HEK293 (cell line): ENCODE measurements around the gene TTLL5.

Source experiments
- CTCF ChIA-PET: fragments of 350-600 bp; formaldehyde crosslinking; extraction: SDS; loops from one replicate; lab custom pipeline; 2021; ENCODE audit warnings: antibody characterized with exemption; lab: Yijun Ruan, JAX
- POLR2A ChIA-PET: fragments of 300-600 bp; formaldehyde crosslinking; extraction: SDS; loops from one replicate; lab custom pipeline; 2020; ENCODE audit warnings: antibody characterized with exemption, inconsistent platforms; lab: Yijun Ruan, JAX
- H3K27ac ChIP-seq: fragments of 200-500 bp; sonication (Bioruptor generic); 2 replicates; pipeline ENCODE4 v1.5.1; 2014; ENCODE audit warnings: low read depth, low read length, control low read depth, inconsistent platforms; ENCODE audit errors: extremely low read depth
- H3K36me3 ChIP-seq, 2 experiments: fragments of 200-500 bp in 1 of 2; sonication (Bioruptor generic) in 1 of 2; 1 replicate in 1 of 2; 2 replicates in 1 of 2; pipeline ENCODE4 v1.5.1; 2014 to 2017; ENCODE audit warnings: inconsistent platforms in 2 of 2, low read length in 2 of 2; ENCODE audit not compliant: control insufficient read depth in 2 of 2, insufficient read depth in 1 of 2
- H3K4me1 ChIP-seq: fragments of 200-500 bp; sonication (Bioruptor generic); 2 replicates; pipeline ENCODE4 v1.5.1; 2014; ENCODE audit warnings: mild to moderate bottlenecking, low read length, inconsistent platforms; ENCODE audit not compliant: control insufficient read depth, insufficient read depth
- H3K4me3 ChIP-seq: 2 replicates; pipeline ENCODE4 v1.5.1; 2011; ENCODE audit warnings: low read depth, mild to moderate bottlenecking, control low read depth, low read length, moderate library complexity
- H3K9me3 ChIP-seq: fragments of 200-500 bp; sonication (Bioruptor generic); 2 replicates; pipeline ENCODE4 v1.5.1; 2014; ENCODE audit warnings: low read depth, low read length, inconsistent platforms; ENCODE audit not compliant: control insufficient read depth, insufficient read depth
- BCL11B ChIP-seq: fragments of 450-650 bp; formaldehyde crosslinking; IDR thresholded peaks from 2 replicates; pipeline ENCODE4 v1.5.1; 2016; ENCODE audit warnings: low read depth, missing biosample characterization, missing genetic modification characterization
- HIC1 ChIP-seq: fragments of 450-650 bp; formaldehyde crosslinking; IDR thresholded peaks from 2 replicates; pipeline ENCODE4 v1.5.1; 2016; ENCODE audit warnings: missing biosample characterization, missing genetic modification characterization
- HOXA7 ChIP-seq: sonication (generic); formaldehyde crosslinking; IDR thresholded peaks from 2 replicates; pipeline ENCODE4 v1.8.1; 2022; ENCODE audit warnings: missing genetic modification reagents, borderline replicate concordance
- HOXC10 ChIP-seq: sonication (generic); formaldehyde crosslinking; IDR thresholded peaks from 2 replicates; pipeline ENCODE4 v1.8.1; 2023; ENCODE audit warnings: mild to moderate bottlenecking, missing genetic modification reagents
- PRDM1 ChIP-seq: fragments of 450-650 bp; formaldehyde crosslinking; IDR thresholded peaks from 2 replicates; pipeline ENCODE4; 2016; ENCODE audit warnings: missing biosample characterization, missing genetic modification characterization
- SP2 ChIP-seq: fragments of 450-650 bp; formaldehyde crosslinking; IDR thresholded peaks from 2 replicates; pipeline ENCODE4 v1.5.1; 2016; ENCODE audit warnings: missing biosample characterization, missing genetic modification characterization
- ZFP37 ChIP-seq: fragments of 450-650 bp; formaldehyde crosslinking; IDR thresholded peaks from 2 replicates; pipeline ENCODE4 v1.5.1; 2016; ENCODE audit warnings: missing biosample characterization, missing genetic modification characterization
- ZNF10 ChIP-seq: fragments of 450-650 bp; formaldehyde crosslinking; IDR thresholded peaks from 2 replicates; pipeline ENCODE4 v1.5.1; 2017; ENCODE audit warnings: missing biosample characterization, missing genetic modification characterization
- ZNF112 ChIP-seq: fragments of 450-650 bp; formaldehyde crosslinking; IDR thresholded peaks from 2 replicates; pipeline ENCODE4 v1.5.0; 2017; ENCODE audit warnings: missing biosample characterization, missing genetic modification characterization
- ZNF214 ChIP-seq: fragments of 450-650 bp; formaldehyde crosslinking; IDR thresholded peaks from 2 replicates; pipeline ENCODE4 v1.5.1; 2017; ENCODE audit warnings: missing biosample characterization, mild to moderate bottlenecking, missing genetic modification characterization, borderline replicate concordance
- ZNF433 ChIP-seq: fragments of 450-650 bp; formaldehyde crosslinking; IDR thresholded peaks from 2 replicates; pipeline ENCODE4 v1.5.1; 2016; ENCODE audit warnings: missing biosample characterization, missing genetic modification characterization, low read depth
- ZNF510 ChIP-seq: fragments of 450-650 bp; formaldehyde crosslinking; IDR thresholded peaks from 2 replicates; pipeline ENCODE4 v1.5.1; 2018; ENCODE audit warnings: mild to moderate bottlenecking, missing genetic modification characterization, missing biosample characterization; ENCODE audit not compliant: insufficient replicate concordance
- ZNF548 ChIP-seq: fragments of 450-650 bp; formaldehyde crosslinking; IDR thresholded peaks from 2 replicates; pipeline ENCODE4 v1.5.1; 2016; ENCODE audit warnings: missing biosample characterization, missing genetic modification characterization
- ZNF626 ChIP-seq: fragments of 450-650 bp; sonication (Bioruptor Pico); formaldehyde crosslinking; IDR thresholded peaks from 2 replicates; pipeline ENCODE4 v1.5.1; 2018; ENCODE audit warnings: missing biosample characterization, missing genetic modification characterization, inconsistent platforms
- ZNF629 ChIP-seq: fragments of 450-650 bp; formaldehyde crosslinking; IDR thresholded peaks from 2 replicates; pipeline ENCODE4 v1.5.1; 2017; ENCODE audit warnings: missing biosample characterization, missing genetic modification characterization
- ZNF707 ChIP-seq: fragments of 450-650 bp; formaldehyde crosslinking; IDR thresholded peaks from 2 replicates; pipeline ENCODE4 v1.5.1; 2016; ENCODE audit warnings: missing biosample characterization, missing genetic modification characterization
- ZNF747 ChIP-seq: fragments of 450-650 bp; formaldehyde crosslinking; IDR thresholded peaks from 2 replicates; pipeline ENCODE4 v1.5.1; 2016; ENCODE audit warnings: missing biosample characterization, missing genetic modification characterization
- ZNF785 ChIP-seq: fragments of 450-650 bp; formaldehyde crosslinking; IDR thresholded peaks from 2 replicates; pipeline ENCODE4 v1.5.1; 2016; ENCODE audit warnings: missing biosample characterization, missing genetic modification characterization
- ZNF791 ChIP-seq: fragments of 450-650 bp; formaldehyde crosslinking; IDR thresholded peaks from 2 replicates; pipeline ENCODE4 v1.5.1; 2016; ENCODE audit warnings: missing biosample characterization, missing genetic modification characterization
- TF ChIP-seq, protein P1 (sequence below): fragments of 450-650 bp; formaldehyde crosslinking; IDR thresholded peaks from 2 replicates; pipeline ENCODE4 v1.5.1; 2016; ENCODE audit warnings: missing biosample characterization, missing genetic modification characterization
- TF ChIP-seq, protein P2 (sequence below): fragments of 450-650 bp; formaldehyde crosslinking; IDR thresholded peaks from 2 replicates; pipeline ENCODE4 v1.5.1; 2016; ENCODE audit warnings: missing biosample characterization, missing genetic modification characterization
- TF ChIP-seq, protein P3 (sequence below): fragments of 450-650 bp; formaldehyde crosslinking; IDR thresholded peaks from 2 replicates; pipeline ENCODE4 v1.5.1; 2016; ENCODE audit warnings: missing biosample characterization, missing genetic modification characterization

TTLL5 gene

GRCh38 chr14:75781096-75781495, 120.0 kb downstream of the TTLL5 start:
- no peak for TF ChIP-seq ZNF626 (tag by site-specific recombination)
- TF ChIP-seq ZNF747 (tag by site-specific recombination) = no peak
- no peak for TF ChIP-seq ZNF214
- no peak for TF ChIP-seq ZFP37
- no peak for TF ChIP-seq HOXC10
- TF ChIP-seq, all 188 proteins: peak for 0
- ChIA-PET CTCF (interaction anchor here (0.8 kb wide), 1 partner anchor 70 kb away, joined by 3 read pairs; no protein-coding TSS in a partner anchor), POLR2A (no interaction called here)
- Histone ChIP-seq H3K4me1 (no peaks in the 10 kb centered on the region), H3K36me3 (peaks cover 27 to 31% of the 10 kb centered on the region in 2 experiments), H3K27ac (no peak overlapping the region), H3K9me3 (no peaks in the 10 kb centered on the region), H3K4me3 (no peak overlapping the region)

DNA sequence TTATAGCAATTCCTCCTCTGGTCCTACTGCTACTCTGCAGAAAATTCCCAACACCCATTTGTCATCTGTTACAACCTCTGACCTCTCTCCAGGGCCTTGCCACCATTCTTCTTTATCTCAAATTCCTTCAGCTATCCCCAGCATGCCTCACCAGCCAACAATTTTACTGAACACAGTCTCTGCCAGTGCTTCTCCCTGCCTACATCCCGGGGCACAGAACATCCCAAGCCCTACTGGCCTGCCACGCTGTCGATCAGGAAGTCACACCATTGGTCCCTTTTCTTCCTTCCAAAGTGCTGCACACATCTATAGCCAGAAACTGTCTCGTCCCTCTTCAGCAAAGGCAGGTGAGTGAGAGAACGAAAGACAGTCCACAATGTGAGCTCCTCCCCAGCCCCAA, 122.1 kb downstream of the TTLL5 start:
- CTCF ChIA-PET = interaction anchor here (0.6 to 1.3 kb wide), 2 partner anchors 10 to 73 kb away, joined by 3 to 4 read pairs; no protein-coding TSS in a partner anchor
- H3K27ac ChIP-seq = no peak overlapping the region
- H3K4me3 ChIP-seq = no peak overlapping the region
- peaks cover 26 to 36% of the 10 kb centered on the region in 2 experiments for H3K36me3 ChIP-seq
- no peaks in the 10 kb centered on the region for H3K9me3 ChIP-seq
- no peak for TF ChIP-seq ZNF510 (tag by site-specific recombination)
- H3K4me1 ChIP-seq = no peaks in the 10 kb centered on the region
- POLR2A ChIA-PET = no interaction called here

DNA sequence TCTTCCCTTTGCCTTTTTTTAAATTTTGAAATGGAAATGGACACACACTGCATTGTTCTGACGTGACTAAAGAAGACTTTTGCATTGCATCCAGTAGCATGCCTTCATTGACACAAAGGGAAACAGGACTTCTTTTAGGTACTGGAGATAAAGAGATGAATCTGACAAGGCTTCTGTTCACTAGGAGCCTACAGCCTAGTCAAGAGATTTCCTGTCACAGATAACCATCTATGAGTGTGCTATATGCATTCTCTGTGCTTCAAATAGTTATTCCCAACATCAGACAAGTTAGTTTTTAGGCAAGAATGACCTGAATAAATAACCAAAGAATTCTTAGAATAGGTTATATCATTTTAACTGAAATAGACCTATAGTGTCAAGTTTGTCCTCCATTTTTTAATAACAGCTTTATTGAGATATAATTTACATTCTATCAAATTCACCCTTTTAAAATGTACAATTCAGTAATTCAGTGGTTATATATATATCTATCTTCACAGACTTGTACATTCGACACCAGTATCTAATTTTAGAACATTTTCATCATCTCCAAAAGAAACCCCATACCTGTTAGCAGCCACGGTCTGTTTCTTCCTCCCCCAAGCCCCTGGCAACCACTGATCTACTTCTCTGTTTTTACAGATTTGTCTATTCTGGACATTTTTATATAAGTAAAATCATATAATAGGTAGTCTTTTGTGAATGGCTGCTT, 122.7 kb downstream of the TTLL5 start:
- ChIA-PET CTCF (interaction anchor here (0.6 kb wide), 1 partner anchor 9 kb away, joined by 3 read pairs; no protein-coding TSS in a partner anchor), POLR2A (no interaction called here)
- Histone ChIP-seq H3K9me3 (no peaks in the 10 kb centered on the region), H3K4me1 (no peaks in the 10 kb centered on the region), H3K27ac (no peak overlapping the region), H3K36me3 (peaks cover 26 to 36% of the 10 kb centered on the region in 2 experiments), H3K4me3 (no peak overlapping the region)
- TF ChIP-seq ZNF785 (tag by site-specific recombination) (no peak), ZNF10 (tag by site-specific recombination) (no peak), PRDM1 (tag by site-specific recombination) (no peak), ZNF707 (no peak), ZNF791 (tag by site-specific recombination) (no peak), ZNF112 (tag by site-specific recombination) (no peak), ZNF629 (tag by site-specific recombination) (no peak)
- TF ChIP-seq, protein P1, sequence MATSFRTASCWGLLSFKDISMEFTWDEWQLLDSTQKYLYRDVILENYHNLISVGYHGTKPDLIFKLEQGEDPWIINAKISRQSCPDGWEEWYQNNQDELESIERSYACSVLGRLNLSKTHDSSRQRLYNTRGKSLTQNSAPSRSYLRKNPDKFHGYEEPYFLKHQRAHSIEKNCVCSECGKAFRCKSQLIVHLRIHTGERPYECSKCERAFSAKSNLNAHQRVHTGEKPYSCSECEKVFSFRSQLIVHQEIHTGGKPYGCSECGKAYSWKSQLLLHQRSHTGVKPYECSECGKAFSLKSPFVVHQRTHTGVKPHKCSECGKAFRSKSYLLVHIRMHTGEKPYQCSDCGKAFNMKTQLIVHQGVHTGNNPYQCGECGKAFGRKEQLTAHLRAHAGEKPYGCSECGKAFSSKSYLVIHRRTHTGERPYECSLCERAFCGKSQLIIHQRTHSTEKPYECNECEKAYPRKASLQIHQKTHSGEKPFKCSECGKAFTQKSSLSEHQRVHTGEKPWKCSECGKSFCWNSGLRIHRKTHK (tag by site-specific recombination) = no peak
- TF ChIP-seq, protein P2, sequence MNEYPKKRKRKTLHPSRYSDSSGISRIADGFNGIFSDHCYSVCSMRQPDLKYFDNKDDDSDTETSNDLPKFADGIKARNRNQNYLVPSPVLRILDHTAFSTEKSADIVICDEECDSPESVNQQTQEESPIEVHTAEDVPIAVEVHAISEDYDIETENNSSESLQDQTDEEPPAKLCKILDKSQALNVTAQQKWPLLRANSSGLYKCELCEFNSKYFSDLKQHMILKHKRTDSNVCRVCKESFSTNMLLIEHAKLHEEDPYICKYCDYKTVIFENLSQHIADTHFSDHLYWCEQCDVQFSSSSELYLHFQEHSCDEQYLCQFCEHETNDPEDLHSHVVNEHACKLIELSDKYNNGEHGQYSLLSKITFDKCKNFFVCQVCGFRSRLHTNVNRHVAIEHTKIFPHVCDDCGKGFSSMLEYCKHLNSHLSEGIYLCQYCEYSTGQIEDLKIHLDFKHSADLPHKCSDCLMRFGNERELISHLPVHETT (tag by site-specific recombination) = no peak

DNA sequence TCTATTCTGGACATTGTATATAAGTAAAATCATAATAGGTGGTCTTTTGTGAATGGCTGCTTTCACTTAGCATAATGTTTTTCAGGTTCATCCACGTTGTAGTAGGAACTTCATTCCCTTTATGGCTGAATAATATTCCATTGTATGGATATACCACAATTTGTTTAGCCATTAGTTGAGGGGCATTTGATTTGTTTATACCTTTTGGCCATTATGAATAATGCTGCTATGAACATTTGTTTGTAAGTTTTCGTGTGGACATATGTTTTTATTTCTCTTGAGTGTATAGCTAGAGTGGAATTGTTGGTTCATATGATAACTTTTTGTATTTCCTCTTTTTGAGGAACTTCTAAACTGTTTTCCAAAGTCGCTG, 123.3 kb downstream of the TTLL5 start:
- CTCF ChIA-PET = no interaction called here
- no peaks in the 10 kb centered on the region for H3K4me1 ChIP-seq
- POLR2A ChIA-PET = no interaction called here
- peaks cover 26 to 36% of the 10 kb centered on the region in 2 experiments for H3K36me3 ChIP-seq
- no peak overlapping the region for H3K27ac ChIP-seq
- no peaks in the 10 kb centered on the region for H3K9me3 ChIP-seq
- H3K4me3 ChIP-seq = no peak overlapping the region
- TF ChIP-seq ZNF548 (tag by site-specific recombination) (no peak), ZNF626 (tag by site-specific recombination) (no peak), HOXA7 (no peak), SP2 (tag by site-specific recombination) (no peak), ZNF433 (tag by site-specific recombination) (no peak), HIC1 (tag by site-specific recombination) (no peak), BCL11B (no peak)
- TF ChIP-seq, protein P3, sequence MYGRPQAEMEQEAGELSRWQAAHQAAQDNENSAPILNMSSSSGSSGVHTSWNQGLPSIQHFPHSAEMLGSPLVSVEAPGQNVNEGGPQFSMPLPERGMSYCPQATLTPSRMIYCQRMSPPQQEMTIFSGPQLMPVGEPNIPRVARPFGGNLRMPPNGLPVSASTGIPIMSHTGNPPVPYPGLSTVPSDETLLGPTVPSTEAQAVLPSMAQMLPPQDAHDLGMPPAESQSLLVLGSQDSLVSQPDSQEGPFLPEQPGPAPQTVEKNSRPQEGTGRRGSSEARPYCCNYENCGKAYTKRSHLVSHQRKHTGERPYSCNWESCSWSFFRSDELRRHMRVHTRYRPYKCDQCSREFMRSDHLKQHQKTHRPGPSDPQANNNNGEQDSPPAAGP (tag by site-specific recombination) = no peak
